Adipocyte (in vitro differentiated cells): ENCODE data around the gene CPLX1.

Source experiments
- DNase-seq: peaks from one replicate; pipeline ENCODE4 v3.0.0-alpha.2; 2015; ENCODE audit warnings: low read depth
- H3K27me3 ChIP-seq: replicated peaks from 2 replicates; pipeline ENCODE4 v1.7.0; 2013; ENCODE audit warnings: mild to moderate bottlenecking, low read length, moderate library complexity; ENCODE audit not compliant: control insufficient read depth, insufficient read depth
- H3K36me3 ChIP-seq: 2 replicates; pipeline ENCODE4 v1.7.0; 2013; ENCODE audit warnings: low read length, mild to moderate bottlenecking, moderate library complexity; ENCODE audit not compliant: control insufficient read depth, insufficient read depth, severe bottlenecking
- H3K4me1 ChIP-seq: 2 replicates; pipeline ENCODE4 v1.7.0; 2013; ENCODE audit warnings: mild to moderate bottlenecking, low read length, moderate library complexity; ENCODE audit not compliant: control insufficient read depth, insufficient read depth
- H3K4me3 ChIP-seq: 2 replicates; pipeline ENCODE4 v1.7.0; 2013; ENCODE audit warnings: mild to moderate bottlenecking, low read length, moderate library complexity
- H3K9ac ChIP-seq: 2 replicates; pipeline ENCODE4 v1.7.0; 2013; ENCODE audit warnings: mild to moderate bottlenecking, low read length, moderate library complexity
- H3K9me3 ChIP-seq: 2 replicates; pipeline ENCODE4 v1.7.0; 2013; ENCODE audit warnings: mild to moderate bottlenecking, low read length, moderate library complexity; ENCODE audit not compliant: control insufficient read depth

Gene CPLX1

DNA sequence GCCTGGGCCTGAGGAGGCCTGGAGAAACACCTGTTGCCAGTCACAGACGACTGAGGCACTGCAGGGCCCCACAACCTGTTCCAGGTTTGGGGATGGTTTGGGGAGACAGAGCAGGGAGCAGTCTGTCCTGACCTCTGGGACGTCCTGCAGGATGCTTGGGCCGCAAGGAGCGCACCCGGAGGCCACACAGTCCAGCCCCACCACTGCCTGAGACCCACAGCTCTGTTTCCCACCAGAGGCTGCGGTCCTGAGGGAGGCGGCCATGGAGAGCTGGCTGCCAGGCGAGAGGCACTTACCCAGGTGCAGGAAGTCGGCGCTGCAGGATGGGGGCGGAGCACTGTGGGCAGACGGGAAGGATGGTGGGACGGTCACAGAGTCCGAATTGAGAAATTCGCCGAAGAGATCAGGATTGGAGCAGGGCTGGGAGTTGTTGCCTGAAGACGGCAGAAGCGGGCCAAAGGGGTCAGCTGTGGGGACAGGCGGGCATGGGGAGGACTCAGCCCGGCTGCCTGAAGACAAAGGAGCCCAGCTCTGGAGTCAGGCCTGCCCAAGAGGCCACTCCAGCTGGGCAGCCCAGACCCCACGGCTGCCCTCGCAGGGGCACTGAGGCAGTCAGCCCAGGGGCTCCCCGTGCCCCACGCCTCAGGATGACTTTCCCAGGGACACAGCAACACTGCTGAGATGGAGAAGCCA, 40.3 kb upstream of the CPLX1 start:
- peaks cover 87% of the 10 kb centered on the region for H3K36me3 ChIP-seq
- no peak for DNase-seq
- no peak overlapping the region for H3K9ac ChIP-seq
- H3K9me3 ChIP-seq = no peaks in the 10 kb centered on the region
- no peak overlapping the region for H3K4me3 ChIP-seq
- H3K27me3 ChIP-seq = no peaks in the 10 kb centered on the region
- H3K4me1 ChIP-seq = no peaks in the 10 kb centered on the region

DNA sequence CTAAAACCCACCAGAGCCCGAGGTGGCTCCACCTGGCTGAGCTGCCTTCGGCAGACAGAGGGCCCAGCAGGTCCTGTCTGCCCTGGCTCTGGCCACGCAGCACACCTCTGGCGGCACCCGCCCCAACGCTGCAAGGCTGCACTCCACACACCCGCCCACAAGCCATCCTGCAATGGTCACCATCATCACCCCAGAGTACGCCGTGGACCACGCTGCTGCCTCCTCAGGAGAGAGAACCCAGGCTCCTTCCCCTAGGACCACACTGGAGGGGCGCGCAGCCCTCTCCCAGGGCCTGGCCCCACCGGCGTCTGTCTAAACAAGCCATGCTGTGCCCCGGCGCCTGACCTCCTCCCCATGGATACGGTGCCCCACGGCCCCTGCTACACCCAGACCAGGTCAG, 39.6 kb upstream of the CPLX1 start:
- Histone ChIP-seq H3K27me3 (no peaks in the 10 kb centered on the region), H3K9me3 (no peaks in the 10 kb centered on the region), H3K4me1 (no peaks in the 10 kb centered on the region), H3K4me3 (no peak overlapping the region), H3K36me3 (peaks cover 88% of the 10 kb centered on the region), H3K9ac (no peak overlapping the region)
- no peak for DNase-seq

DNA sequence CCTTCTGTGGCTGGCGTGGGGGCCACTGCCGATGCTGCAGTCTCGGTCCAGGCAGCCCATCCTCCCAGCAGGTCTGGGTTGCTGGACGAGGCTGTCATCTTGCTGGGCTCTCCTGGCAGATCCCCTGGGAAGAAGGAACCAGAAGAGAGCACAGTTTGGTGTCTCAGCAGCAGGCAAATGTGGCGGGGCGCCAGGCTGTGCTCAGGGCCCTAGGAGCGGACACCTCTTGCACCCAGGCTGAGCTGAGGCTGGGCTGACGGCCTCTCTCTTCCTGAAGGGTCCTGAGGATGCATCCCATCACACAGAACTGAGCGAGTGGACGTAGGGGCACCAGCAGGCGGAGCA, 39.2 kb upstream of the CPLX1 start:
- Histone ChIP-seq H3K4me1 (no peaks in the 10 kb centered on the region), H3K4me3 (no peak overlapping the region), H3K27me3 (no peaks in the 10 kb centered on the region), H3K9me3 (no peaks in the 10 kb centered on the region), H3K36me3 (peaks cover 87% of the 10 kb centered on the region), H3K9ac (no peak overlapping the region)
- DNase-seq = no peak

DNA sequence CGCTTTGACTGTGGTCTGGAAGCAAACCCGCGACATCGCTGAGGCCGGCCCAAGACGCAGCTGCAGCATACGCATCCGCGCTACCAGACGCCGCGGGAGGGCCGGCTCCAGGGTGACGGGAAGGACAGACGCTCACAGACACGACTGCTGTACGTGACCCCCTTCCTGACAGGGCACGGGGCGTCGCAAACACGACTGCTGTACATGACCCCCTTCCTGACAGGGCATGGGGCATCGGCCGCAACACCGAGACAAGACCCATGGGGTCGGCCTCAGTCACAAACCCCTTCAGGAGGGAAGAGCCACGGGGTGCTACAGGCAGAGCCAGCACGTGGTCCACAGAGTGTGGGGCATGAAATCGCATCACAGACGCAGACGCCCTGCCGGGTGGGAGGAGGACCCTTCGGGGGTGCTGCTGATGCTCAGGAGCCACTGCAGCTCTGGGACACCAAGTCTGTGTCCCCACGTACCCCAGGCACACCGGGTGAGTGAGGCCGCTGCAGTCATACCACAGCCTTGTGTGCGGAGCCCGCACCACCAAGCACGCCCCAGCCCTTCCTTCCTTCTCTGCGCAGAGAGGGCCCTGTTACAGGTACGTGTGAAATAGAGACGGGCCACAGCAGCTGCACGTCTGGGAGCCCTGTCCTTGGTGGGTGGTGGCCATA, 38.7 kb upstream of the CPLX1 start:
- no peaks in the 10 kb centered on the region for H3K9me3 ChIP-seq
- no peaks in the 10 kb centered on the region for H3K27me3 ChIP-seq
- no peaks in the 10 kb centered on the region for H3K4me1 ChIP-seq
- no peak overlapping the region for H3K9ac ChIP-seq
- H3K36me3 ChIP-seq = peaks cover 83% of the 10 kb centered on the region
- H3K4me3 ChIP-seq = no peak overlapping the region
- DNase-seq = no peak

DNA sequence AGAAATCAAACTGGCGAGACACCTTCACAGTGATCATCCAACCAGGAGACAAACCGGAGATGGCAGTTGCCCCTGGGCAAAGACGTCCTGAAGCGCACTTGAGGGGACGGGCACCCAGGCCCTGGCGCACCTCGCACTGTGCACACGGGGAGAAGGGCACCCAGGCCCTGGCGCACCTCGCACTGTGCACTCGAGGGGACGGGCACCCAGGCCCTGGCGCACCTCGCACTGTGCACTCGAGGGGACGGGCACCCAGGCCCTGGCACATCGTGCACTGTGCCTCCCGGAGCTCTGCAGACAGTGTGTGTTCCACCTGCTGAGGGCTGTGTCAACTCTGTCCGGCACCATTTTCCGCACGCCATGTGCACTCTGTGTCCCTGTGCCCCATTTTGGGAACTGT, 34.6 kb upstream of the CPLX1 start:
- Histone ChIP-seq H3K4me3 (no peak overlapping the region), H3K9me3 (no peaks in the 10 kb centered on the region), H3K9ac (no peak overlapping the region), H3K4me1 (no peaks in the 10 kb centered on the region), H3K27me3 (no peaks in the 10 kb centered on the region), H3K36me3 (peaks cover 80% of the 10 kb centered on the region)
- DNase-seq = no peak

DNA sequence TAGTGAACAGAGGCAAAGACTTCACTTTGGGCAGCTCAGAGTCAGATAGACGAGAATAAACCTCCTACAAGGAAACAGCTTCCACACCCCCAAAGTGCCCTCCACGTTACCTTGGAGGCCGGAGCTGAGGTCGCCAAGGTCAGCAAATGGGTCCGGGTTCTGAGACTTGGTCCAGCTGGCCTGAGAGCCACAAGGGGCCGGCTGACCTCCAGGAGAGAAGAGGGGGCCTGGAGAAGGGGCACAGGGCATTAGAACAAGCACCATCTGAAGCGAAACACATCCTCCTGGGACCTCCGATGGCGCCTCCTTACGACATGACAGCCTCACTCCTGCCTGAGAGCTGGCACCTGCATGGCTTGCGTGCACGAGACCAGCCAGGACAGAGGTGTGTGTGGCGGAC, 33.6 kb upstream of the CPLX1 start:
- H3K9ac ChIP-seq = no peak overlapping the region
- no peak for DNase-seq
- peaks cover 73% of the 10 kb centered on the region for H3K36me3 ChIP-seq
- H3K27me3 ChIP-seq = no peaks in the 10 kb centered on the region
- no peaks in the 10 kb centered on the region for H3K9me3 ChIP-seq
- no peaks in the 10 kb centered on the region for H3K4me1 ChIP-seq
- H3K4me3 ChIP-seq = no peak overlapping the region

DNA sequence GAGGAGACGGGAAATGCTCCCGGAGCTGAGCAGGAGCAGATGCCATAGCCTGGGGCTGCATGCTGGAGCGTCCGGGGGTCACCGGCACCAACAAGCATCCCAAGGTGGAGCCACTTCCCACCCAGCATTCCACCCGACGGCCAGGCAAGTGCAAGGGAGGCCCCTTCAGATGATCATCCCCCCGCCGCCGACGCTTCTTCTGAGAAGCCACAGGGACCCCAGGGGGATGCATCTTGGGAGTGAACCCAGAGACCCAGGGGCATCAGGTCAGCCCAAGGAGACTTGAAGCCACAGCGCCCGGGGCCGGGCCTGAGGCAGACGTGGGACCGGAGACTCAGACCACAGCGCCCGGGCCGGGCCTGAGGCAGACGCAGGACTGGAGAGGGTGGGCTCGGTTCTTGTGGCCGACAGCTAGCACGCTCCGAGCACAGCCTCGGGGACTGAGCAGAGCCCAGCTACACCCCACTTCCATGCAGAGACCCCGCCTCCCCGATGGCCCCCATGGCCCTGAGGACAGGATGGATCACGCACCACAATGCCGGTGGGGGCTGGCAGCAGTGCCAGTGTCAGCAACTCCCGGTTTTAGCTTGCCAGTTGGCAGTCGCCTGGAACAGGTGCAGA, 33.0 kb upstream of the CPLX1 start:
- Histone ChIP-seq H3K9ac (no peak overlapping the region), H3K9me3 (no peaks in the 10 kb centered on the region), H3K36me3 (peaks cover 75% of the 10 kb centered on the region), H3K27me3 (no peaks in the 10 kb centered on the region), H3K4me1 (no peaks in the 10 kb centered on the region), H3K4me3 (no peak overlapping the region)
- no peak for DNase-seq

DNA sequence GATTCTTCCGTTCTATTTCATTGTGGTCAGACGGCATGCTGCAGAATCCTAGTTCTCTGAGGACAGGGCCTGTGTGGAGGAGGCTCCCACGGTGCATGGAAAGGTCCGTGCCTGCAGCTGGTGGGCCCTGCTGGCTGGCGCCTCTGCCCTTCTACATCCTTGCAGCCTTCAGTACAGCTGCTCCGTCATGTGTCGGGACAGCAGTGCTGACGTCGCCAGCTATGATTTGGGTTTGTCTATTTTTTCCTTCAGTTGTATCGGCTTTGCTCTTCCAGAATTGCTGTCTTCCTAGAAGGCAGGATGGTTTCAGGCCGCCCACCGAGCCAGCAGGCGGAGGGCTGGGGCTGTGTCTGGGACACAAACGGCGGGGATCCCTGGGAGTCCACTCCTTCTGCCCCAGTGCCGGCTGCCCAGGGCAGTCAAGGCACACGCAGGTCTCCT, 32.1 kb upstream of the CPLX1 start:
- H3K36me3 ChIP-seq = peaks cover 67% of the 10 kb centered on the region
- H3K9ac ChIP-seq = no peak overlapping the region
- H3K4me3 ChIP-seq = no peak overlapping the region
- no peak for DNase-seq
- no peaks in the 10 kb centered on the region for H3K4me1 ChIP-seq
- no peaks in the 10 kb centered on the region for H3K9me3 ChIP-seq
- H3K27me3 ChIP-seq = no peaks in the 10 kb centered on the region

DNA sequence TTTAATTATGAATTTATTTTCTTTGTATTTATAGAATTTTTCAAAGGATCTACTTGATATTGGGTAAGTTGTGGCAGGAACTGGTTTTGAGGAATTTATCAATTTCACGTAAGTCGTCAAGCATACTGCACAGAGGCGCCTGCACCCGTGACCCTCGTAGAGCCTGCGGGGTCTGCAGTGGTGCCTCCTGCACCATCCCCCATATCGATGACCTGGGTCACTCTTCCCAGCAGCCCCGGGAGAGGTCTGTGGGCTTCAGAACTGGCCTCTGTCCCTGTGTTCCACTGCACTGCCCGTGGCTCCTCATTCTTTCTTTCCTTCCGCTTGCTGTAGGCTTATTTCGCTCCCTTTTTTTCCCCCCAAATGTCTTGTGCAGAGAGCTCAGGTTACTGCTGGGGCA, 31.5 kb upstream of the CPLX1 start:
- Histone ChIP-seq H3K36me3 (peaks cover 61% of the 10 kb centered on the region), H3K9ac (no peak overlapping the region), H3K4me3 (no peak overlapping the region), H3K4me1 (no peaks in the 10 kb centered on the region), H3K9me3 (no peaks in the 10 kb centered on the region), H3K27me3 (no peaks in the 10 kb centered on the region)
- DNase-seq = no peak

DNA sequence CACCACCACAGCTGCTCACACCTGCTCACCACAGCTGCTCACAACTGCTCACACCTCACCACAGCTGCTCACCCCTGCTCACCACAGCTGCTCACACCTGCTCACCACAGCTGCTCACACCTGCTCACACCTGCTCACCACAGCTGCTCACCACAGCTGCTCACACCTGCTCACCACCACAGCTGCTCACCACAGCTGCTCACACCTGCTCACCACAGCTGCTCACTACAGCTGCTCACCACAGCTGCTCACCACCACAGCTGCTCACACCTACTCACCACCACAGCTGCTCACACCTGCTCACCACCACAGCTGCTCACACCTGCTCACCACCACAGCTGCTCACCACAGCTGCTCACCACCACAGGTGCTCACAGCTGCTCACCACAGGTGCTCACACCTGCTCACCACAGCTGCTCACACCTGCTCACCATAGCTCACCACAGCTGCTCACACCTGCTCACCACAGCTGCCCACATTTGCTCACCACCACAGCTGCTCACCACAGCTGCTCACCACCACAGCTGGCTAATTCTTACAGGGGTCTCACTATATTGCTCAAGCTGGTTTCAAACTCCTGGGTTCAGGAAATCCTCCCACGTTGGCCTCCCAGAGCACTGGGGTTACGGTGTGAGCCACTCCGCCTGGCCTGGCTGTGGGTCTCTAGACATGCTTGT, 30.4 kb upstream of the CPLX1 start:
- no peaks in the 10 kb centered on the region for H3K4me1 ChIP-seq
- H3K9ac ChIP-seq = no peak overlapping the region
- H3K27me3 ChIP-seq = no peaks in the 10 kb centered on the region
- no peak for DNase-seq
- H3K36me3 ChIP-seq = peaks cover 58% of the 10 kb centered on the region
- H3K9me3 ChIP-seq = no peaks in the 10 kb centered on the region
- H3K4me3 ChIP-seq = no peak overlapping the region

DNA sequence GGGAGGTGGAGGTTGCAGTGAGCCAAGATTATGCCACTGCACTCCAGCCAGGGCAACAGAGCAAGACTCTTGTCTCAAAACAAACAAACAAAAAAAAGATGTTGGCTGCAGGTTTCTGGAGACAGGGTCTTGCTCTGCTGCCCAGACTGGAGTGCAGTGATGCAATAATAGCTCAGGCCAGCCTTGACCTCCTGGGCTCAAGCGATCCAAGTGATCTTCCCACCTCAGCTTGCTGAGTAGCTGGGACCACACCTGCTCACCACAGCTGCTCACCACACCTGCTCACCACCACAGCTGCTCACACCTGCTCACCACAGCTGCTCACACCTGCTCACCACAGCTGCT, 29.9 kb upstream of the CPLX1 start:
- Histone ChIP-seq H3K27me3 (no peaks in the 10 kb centered on the region), H3K9me3 (no peaks in the 10 kb centered on the region), H3K36me3 (peaks cover 56% of the 10 kb centered on the region), H3K4me1 (no peaks in the 10 kb centered on the region), H3K4me3 (no peak overlapping the region), H3K9ac (no peak overlapping the region)
- no peak for DNase-seq
